ENCODE measurements around the gene BCDIN3D.

BCDIN3D gene

DNA sequence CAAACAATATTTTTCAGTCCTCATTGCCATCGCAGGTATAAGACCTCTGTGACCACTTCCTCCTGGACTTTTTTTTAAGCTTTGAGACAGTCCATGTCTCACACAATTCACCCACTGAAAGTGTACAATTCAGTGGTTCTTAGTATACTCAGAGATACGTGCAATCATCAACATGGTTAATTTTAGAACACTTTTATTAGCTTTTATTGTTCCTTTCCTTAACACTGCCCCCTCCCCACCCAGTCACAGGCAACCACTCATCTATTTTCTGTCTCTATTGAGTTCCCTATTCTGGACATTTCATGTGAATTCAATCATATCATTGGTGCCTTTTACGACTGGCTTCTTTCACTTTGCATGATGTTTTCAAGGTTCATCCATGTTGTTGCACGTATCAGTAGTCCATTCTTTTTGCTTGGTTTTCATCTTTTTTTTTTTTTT, 30.9 kb downstream of the BCDIN3D start:
- DNase-seq = no peak

GRCh38 chr12:49811136-49811535, 31.8 kb downstream of the BCDIN3D start:
- DNase-seq = no peak

DNA sequence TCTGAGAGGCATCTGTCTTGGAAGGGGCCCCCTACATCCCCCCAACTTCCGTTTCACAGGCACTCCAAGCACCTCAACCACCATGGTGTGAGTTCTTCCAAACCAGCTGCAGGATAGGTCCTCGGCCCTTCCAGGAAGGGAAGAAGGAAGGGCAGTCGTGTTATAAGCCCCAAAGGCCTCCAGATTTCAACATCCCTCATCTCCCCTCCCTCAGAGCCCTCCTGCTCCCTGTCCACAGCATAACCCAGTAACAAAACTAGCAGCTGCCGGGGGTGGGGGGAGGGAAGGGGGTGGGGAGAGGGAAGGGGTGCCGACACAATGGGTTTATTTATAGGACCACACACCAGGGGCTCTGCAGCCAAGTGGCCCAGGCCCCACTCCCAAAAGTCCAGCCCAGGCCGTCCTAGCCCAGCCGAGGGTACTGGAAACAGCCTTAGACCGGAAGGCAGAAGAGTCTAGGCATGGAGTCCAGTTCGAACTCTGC, 33.0 kb downstream of the BCDIN3D start:
- DNase-seq = no peak

DNA sequence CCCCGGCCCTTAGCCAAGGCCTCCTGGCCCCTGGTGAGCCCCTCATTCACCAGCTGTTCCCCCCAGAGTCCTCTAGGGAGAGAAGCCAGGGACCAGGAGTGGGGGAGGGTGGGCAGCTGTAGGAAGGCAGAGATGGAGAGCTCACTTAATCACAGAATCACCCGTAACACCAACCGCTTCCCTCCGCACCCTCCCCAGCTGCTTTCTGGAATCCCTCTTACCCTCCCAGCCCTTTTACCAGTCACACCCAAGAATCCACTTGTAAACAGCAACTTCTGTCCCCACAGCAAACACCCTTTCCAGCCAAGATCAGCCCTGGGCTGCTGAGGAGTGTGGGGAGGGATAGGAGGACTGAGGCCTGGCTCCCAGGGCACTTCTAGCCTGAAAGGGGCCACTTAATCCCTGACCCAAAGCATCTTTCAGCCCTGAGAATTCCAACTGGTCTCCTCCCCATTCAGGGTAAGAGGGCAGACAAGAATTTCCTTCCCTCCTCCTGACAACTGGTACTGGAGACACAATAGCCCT, 33.5 kb downstream of the BCDIN3D start:
- DNase-seq = no peak

DNA sequence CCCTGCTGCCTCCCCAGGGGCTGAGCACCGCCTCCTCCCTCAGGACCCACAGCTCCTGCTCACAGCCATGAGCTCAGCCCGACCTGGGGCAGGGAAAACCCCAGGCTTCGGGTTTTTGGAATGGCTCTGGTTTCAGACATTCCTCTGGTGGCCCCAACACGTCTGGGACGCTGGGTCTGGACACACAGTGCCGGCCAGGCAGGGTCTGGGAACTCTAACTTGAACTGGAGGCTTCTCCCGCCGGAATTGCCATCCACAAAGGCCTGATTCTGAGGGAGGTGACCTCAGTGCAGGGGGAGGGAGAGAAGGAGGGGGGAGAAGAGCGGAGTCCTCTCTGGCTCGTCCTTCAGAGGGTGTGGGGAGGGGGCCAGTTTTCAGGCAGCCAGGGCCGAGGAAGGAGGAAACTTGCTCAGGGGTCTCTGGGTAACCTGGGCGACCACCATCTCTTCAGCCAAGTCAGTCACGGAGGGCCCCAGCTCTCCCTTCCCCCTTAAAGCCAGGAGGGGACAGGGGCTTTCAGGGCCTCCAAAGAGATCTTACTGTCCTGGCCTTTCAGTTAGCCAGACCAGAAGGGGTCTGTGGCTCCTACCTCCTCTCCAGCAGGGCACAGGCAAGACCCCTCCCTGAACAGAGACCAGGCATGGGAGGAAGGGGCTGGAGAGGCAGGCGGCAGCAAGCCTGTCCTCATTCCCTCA, 34.1 kb downstream of the BCDIN3D start:
- no peak for DNase-seq

DNA sequence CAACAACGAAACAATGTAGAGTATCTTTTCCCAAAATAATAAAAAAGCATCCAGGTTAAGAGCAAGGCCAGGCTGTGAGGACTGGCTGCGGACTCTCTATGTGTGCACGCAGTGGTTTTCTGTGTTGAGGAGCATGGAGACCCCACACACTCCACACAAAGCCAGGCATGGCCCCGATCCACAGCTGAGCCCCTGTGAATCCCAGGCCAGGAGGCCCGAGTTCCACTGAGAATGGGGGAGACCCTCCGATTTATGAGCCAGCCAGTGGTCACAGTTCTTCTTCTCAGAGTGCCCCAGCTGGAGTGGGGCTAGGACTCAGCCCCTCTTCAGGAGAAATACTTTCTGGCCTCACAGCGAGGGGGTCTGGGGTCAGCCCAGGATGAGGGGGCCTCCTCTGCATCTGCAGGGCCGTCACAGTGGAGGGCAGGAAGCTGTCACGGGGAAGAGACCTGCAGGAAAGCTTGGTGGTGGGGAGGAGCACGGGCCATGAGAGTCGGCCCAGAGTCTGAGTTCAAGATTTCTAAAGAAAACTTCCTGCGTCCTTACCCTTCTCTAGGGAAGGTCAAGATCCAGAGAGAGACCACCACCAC, 34.8 kb downstream of the BCDIN3D start:
- no peak for DNase-seq

- DNase-seq = no peak
Observed at GRCh38 chr12:49806877-49807276, 36.0 kb downstream of the BCDIN3D start.

DNA sequence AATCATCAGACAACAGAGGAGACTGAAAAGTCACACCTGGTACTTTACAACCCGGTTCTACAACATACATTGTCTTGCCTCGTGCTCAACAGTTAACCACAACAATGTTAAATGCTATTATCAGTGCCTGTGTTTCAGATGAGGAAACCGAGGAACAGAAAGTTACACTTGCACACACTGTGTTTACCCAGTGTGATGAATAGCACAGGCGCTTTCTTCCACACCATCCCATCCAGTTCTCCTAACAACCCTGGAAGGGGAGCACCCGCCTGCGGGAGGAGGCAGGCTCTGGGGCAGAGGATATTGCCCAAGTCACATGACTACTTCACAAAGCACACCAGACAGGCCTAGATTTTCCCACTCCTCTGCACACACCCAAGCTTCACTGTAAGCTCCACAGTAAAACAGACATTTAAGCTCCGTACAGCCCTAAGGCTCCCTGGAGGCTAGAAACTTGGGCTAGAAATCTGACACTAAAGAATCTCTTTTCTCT, 36.5 kb downstream of the BCDIN3D start:
- no peak for DNase-seq

DNA sequence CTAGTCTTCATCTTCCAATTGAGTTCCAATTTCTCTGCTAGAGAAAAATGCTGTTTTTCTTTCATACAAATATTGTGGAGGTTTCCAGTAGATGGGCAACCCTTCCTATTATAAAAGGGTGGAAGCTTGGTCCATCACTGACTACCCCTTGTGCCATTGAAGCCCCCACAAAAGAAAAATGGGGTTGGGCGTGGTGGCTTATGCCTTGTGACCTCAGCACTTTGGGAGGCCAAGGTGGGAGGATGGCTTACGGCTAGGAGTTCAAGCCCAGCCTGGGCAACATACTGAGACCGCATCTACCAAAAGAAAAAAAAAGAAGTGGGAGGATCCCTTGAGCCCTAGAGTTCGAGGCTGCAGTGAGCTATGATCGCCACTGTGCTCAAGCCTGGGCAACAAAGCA, 37.5 kb downstream of the BCDIN3D start:
- no peak for DNase-seq

DNA sequence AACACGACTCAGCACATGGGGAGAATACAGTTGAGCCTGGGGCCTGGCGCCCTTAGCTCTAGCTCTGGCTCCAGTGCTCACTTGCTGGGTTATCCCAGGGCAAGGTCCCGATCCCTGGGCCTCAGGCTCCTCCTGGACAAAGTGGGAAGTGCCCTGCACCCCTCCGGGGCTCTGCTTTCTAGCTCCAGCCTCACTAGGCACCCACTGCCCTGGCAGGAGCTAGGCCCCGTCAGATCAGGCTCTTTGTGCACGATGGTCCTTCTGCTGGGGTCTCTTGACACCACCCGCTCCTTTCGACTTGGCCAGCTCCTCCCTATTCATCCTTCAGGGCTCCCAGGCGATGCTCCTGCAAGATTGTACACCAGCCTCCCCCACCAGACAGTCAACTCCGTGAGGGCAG, 38.1 kb downstream of the BCDIN3D start:
- no peak for DNase-seq

DNA sequence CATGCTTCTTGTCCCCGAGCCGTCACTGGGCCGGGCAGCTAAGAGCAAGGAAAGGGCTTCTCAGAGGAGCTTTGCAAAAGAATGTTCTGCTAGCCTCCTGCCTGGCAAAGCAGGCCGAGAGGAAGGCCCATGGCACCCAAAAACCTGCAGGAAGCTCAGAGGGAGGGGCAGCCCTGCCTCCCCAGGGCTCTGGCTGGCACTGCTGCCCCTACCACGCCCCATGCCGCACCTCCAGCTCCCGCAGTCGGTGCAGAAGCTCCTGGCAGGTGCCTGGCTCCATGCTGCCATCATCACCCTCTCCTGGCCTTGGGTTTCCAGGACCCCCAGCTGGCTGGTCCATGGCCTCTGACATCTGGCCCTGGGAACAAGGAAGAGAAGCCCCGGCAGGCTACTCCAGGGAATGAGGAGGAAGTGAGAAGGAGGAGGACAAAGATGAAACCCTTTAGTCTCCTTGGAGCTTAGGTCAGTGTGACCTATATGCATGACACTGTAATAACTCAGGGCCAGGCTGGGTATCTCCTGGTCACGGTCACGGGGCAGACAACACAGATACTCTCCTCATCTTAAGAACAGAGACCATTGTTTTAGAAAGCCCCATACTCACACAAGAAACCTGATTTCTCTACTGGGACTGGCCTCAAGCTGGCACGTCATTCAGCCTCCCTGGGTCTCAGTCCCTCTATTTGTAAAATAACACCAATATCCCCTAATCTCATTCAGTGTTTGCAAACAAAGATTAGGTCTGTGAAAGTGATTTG, 39.0 kb downstream of the BCDIN3D start:
- DNase-seq = no peak

GRCh38 chr12:49801141-49802063, 41.5 kb downstream of the BCDIN3D start:
- DNase-seq = no peak

DNA sequence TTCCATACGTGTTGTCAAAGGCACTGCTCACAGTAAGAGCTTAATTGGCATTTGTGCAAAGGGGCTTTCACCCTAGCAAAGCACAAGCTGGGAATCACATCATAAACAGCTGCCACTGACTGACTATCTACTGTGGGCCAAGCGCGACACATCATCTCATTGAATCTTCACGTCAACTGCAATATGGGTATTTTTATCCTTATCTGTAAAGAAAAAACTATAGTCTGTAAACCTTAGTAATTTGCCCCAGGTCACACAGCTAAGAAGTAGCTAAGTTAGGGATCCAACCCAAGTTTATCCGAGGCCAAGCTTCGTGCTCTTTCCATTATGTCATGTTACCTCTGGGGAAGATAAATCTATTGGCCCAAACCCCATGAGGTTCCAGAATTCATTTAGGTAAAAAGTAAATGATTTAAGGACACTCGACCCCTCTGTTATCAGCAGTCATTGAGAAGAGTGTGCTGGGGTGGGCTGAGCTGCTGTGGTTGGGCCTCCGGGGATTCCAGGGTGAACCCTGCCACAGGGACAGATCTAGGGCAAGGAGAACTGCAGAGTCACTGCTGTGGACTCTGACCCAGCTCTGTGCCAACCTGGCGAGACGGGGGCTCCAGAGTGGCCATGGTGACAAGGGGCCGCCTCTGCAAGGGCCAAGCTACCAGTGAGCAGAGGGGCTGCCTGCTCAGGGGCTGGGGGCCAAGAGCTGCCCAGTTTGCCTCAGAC, 42.3 kb downstream of the BCDIN3D start:
- DNase-seq = no peak

DNA sequence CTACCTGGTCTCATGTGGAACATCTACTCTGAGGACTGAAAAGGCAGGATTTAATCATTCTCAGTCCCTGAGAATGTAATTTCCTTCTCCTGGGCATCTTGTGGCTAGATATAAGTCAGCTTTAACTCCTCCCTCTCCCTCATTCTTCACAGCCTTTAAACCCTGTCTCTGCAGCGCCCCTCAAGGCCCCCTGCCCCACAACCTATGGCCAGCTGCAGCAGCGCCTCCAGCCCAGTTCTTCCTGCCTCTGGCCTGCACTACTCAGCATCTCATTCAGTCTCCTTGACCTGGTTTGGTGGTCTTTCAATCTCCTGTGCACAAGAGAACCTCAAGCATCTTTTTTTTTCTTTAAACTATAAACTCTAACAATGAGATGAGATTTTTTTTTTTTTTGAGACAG, 44.0 kb downstream of the BCDIN3D start:
- DNase-seq = no peak

DNA sequence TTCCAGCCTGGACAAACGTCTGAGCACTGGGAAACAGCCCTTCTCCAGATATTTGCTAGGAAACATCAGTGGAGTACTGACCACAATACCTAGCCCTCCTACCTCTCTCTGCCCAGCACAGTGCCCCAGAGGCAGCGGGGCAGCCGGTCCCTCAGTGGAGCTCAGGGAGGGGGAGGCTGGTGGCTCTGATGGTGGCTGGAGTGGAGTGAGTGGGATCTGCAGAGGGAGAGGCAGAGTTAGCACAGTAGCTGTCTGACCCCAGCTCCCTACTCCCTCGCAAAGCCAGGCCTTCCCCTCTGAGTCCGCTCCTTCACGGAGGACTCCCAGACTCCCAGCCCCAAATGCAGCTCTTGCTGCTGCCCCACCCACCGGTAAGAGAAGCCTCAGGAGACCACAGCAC, 44.7 kb downstream of the BCDIN3D start:
- no peak for DNase-seq

DNA sequence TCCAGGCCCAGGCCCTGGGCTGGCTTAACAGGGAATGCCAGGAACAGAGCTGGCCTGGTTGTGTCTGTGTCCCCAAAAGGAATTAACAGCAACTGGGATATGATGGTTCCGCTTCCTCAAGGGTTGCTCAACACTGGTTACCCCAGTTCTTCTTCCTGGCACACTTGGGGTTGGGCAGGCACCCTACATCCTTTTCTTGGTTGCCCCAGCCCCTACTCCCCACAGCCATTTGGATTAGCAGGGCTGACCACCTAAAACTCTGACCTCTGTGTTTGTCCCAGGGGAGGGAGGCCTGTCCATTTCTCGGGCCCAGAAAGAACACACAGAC, 45.5 kb downstream of the BCDIN3D start:
- DNase-seq = no peak

DNA sequence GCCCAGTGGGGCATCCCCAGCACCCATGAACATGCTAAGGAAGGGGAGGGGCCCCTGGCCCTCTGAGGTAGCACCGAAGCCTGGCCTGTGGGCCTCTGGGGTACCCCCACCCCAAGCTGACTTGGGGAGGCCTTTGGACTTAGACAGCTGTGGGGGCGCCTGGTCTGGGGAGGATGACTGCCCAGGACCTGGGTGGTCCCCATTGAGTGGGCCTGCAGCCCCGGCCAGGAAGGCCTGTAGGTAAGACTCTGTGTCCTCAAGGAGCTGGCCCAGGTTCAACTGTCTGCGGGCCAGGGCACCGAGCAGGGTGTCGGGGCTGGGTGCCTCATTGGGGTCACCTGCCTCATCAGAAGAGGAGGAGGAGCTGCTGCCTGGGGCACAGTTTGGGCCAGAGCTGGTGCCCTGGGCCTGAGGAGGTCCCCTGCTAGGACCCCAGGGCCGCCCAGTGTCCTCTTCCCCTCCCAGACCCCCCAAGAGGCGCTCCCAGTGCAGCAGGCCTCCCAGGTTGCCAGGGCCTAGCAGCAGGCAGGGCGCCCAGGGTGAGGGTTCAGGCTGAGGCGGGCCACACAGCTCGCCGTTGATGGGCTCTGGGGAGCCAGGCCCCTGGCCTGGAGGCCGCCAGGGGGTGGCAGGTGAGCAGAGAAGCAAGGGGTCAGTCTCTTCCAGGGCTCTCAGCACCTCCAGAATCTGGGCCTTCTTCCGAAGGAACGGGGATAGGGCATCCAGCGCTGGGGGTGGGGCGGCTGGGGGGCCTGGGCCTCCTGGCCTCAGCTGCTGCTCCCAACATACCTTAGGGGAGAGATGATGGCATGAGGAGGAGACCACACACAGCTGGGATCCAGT, 46.1 kb downstream of the BCDIN3D start:
- no peak for DNase-seq

DNA sequence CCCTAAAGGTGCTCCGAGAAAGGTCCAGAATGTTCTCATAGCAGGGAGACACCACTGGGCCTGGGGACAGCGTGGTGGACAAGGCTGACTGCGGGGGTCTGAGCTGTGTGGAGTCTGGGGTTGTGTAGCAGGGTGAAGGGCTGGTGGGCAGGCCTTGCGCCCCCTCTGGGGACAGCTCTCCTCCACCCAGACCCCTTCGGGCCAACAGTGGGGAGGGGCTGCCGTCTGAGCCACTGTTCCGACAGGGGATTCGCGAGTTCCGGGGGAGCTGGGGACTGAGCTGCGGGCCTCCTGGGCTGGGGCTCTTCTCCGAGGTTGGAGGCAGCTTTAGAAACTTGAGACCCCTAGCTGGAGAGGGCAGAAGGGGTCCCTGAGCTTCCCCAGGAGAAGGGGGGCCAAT, 46.8 kb downstream of the BCDIN3D start:
- DNase-seq = no peak

GRCh38 chr12:49795654-49796105, 47.2 kb downstream of the BCDIN3D start:
- DNase-seq = no peak

GRCh38 chr12:49794811-49795653, 47.9 kb downstream of the BCDIN3D start:
- DNase-seq = no peak
